Fibroblast of lung (primary cell): ENCODE data around the gene CHRM4. TPM values are rescaled to one million over a fixed set of nuclear protein-coding genes. Genes with fewer than 3 reads are reported as not detected.

Experiments
- DNase-seq, 2 donors: peaks; one replicate each; pipeline versions ENCODE4 v3.0.0 to v3.0.0-alpha.2; 2010; ENCODE audit warnings: low read depth in 2 of 2
- H2AFZ ChIP-seq: 2 replicates; pipeline ENCODE4 v1.5.1; 2012; ENCODE audit warnings: low read length, control low read depth, inconsistent platforms
- H3K27ac ChIP-seq: 2 replicates; pipeline ENCODE4 v1.5.1; 2011; ENCODE audit warnings: low read length, control low read depth; ENCODE audit not compliant: insufficient read depth
- H3K27me3 ChIP-seq: 2 replicates; pipeline ENCODE4 v1.5.1; 2011; ENCODE audit warnings: mild to moderate bottlenecking, low read length; ENCODE audit not compliant: control insufficient read depth, insufficient read depth
- H3K36me3 ChIP-seq: 2 replicates; pipeline ENCODE4 v1.5.1; 2011; ENCODE audit warnings: low read length; ENCODE audit not compliant: control insufficient read depth, insufficient read depth
- H3K4me1 ChIP-seq: 2 replicates; pipeline ENCODE4 v1.5.1; 2011; ENCODE audit warnings: low read length; ENCODE audit not compliant: control insufficient read depth, insufficient read depth; ENCODE audit errors: extremely low read depth
- H3K4me2 ChIP-seq: 2 replicates; pipeline ENCODE4 v1.5.1; 2011; ENCODE audit warnings: low read length, control low read depth; ENCODE audit not compliant: insufficient read depth; ENCODE audit errors: extremely low read depth
- H3K4me3 ChIP-seq, 4 experiments: fragments of 200-600 bp in 1 of 4; sonication (generic) in 1 of 4; replicated peaks in 1 of 4; 2 replicates each; pipeline ENCODE4 v1.5.1; 2011 to 2016; ENCODE audit warnings: low read length in 4 of 4, low read depth in 3 of 4, mild to moderate bottlenecking in 3 of 4, control low read depth in 2 of 4, inconsistent platforms in 1 of 4, mixed read lengths in 1 of 4; ENCODE audit not compliant: insufficient read depth in 1 of 4; ENCODE audit errors: control extremely low read depth in 1 of 4
- H3K79me2 ChIP-seq: 2 replicates; pipeline ENCODE4 v1.5.1; 2012; ENCODE audit warnings: mild to moderate bottlenecking, low read length, inconsistent platforms; ENCODE audit not compliant: control insufficient read depth, insufficient read depth
- H3K9ac ChIP-seq: 2 replicates; pipeline ENCODE4 v1.5.1; 2011; ENCODE audit warnings: mild to moderate bottlenecking, low read length, control low read depth; ENCODE audit not compliant: insufficient read depth
- H3K9me3 ChIP-seq: 2 replicates; pipeline ENCODE4 v1.5.1; 2012; ENCODE audit warnings: low read depth, low read length; ENCODE audit not compliant: control insufficient read depth, insufficient read depth
- H4K20me1 ChIP-seq: 2 replicates; pipeline ENCODE4 v1.5.1; 2011; ENCODE audit warnings: low read length; ENCODE audit not compliant: control insufficient read depth, insufficient read depth; ENCODE audit errors: extremely low read depth
- EZH2 ChIP-seq: IDR thresholded peaks from 2 replicates; pipeline ENCODE4 v1.5.1; 2012; ENCODE audit warnings: low read length, control low read depth, mild to moderate bottlenecking; ENCODE audit errors: missing control alignments
- polyA plus RNA-seq, 2 donors: library from polyadenylated mRNA; depleted of rRNA in 1 of 2; stranded (reverse) in 1 of 2; unstranded in 1 of 2; fragments of >200 nt; gene quantifications; 2 replicates each; pipeline ENCODE4 v1.2.1, GENCODE V29; 2011 to 2012; ENCODE audit warnings: missing spikeins in 1 of 2
- total RNA-seq: library from RNA; depleted of rRNA; stranded (reverse); fragments of >200 nt; gene quantifications from 2 replicates; pipeline ENCODE4 v1.2.1, GENCODE V29; 2014
- TF ChIP-seq, protein P1 (sequence below), 2 donors: IDR thresholded peaks in 1 of 2; conservative IDR thresholded peaks in 1 of 2; 1 replicate in 1 of 2; 2 replicates in 1 of 2; pipeline ENCODE4 v1.5.1; 2011 to 2012; ENCODE audit warnings: low read length in 2 of 2, control low read depth in 1 of 2, inconsistent platforms in 1 of 2, low read depth in 1 of 2, mild to moderate bottlenecking in 1 of 2

CHRM4 gene
- total and polyA plus RNA-seq, 2 donors (not counting 1 experiment from before 2014, with no cell fraction given) = 0.05 TPM; not detected in 1

GRCh38 chr11:46418751-46419150 lies 27.2 kb upstream of the CHRM4 start:
- H3K27me3 ChIP-seq = no peaks in the 10 kb centered on the region
- no peaks in the 10 kb centered on the region for H4K20me1 ChIP-seq
- H3K4me2 ChIP-seq = no peak overlapping the region
- H3K4me1 ChIP-seq = no peaks in the 10 kb centered on the region
- DNase-seq = no peak
- no peak overlapping the region for H3K27ac ChIP-seq
- no peak overlapping the region for H3K9ac ChIP-seq
- peaks cover 11% of the 10 kb centered on the region for H3K36me3 ChIP-seq
- no peaks in the 10 kb centered on the region for H3K9me3 ChIP-seq
- no peak overlapping the region for H2AFZ ChIP-seq
- H3K79me2 ChIP-seq = no peaks in the 10 kb centered on the region
- H3K4me3 ChIP-seq = no peak overlapping the region
- TF ChIP-seq EZH2 = no peak
- TF ChIP-seq, protein P1, sequence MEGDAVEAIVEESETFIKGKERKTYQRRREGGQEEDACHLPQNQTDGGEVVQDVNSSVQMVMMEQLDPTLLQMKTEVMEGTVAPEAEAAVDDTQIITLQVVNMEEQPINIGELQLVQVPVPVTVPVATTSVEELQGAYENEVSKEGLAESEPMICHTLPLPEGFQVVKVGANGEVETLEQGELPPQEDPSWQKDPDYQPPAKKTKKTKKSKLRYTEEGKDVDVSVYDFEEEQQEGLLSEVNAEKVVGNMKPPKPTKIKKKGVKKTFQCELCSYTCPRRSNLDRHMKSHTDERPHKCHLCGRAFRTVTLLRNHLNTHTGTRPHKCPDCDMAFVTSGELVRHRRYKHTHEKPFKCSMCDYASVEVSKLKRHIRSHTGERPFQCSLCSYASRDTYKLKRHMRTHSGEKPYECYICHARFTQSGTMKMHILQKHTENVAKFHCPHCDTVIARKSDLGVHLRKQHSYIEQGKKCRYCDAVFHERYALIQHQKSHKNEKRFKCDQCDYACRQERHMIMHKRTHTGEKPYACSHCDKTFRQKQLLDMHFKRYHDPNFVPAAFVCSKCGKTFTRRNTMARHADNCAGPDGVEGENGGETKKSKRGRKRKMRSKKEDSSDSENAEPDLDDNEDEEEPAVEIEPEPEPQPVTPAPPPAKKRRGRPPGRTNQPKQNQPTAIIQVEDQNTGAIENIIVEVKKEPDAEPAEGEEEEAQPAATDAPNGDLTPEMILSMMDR (conservative IDR thresholded peaks at IDR 0.05 in 1 of 2, IDR thresholded peaks at IDR 0.05 in 1 of 2; ENCODE audit: low read depth in 1 of 2, low read length in 2 of 2) = no peak

- Histone ChIP-seq H3K79me2 (no peaks in the 10 kb centered on the region), H3K9ac (no peak overlapping the region), H3K27me3 (no peaks in the 10 kb centered on the region), H3K4me3 (no peak overlapping the region), H3K36me3 (peaks cover 11% of the 10 kb centered on the region), H2AFZ (no peak overlapping the region), H3K4me1 (no peaks in the 10 kb centered on the region), H4K20me1 (no peaks in the 10 kb centered on the region), H3K4me2 (no peak overlapping the region), H3K27ac (no peak overlapping the region), H3K9me3 (no peaks in the 10 kb centered on the region)
- DNase-seq = no peak
- no peak for TF ChIP-seq EZH2
- TF ChIP-seq, protein P1 (conservative IDR thresholded peaks at IDR 0.05 in 1 of 2, IDR thresholded peaks at IDR 0.05 in 1 of 2; ENCODE audit: low read depth in 1 of 2, low read length in 2 of 2) = no peak
These were observed 26.1 kb upstream of the CHRM4 start for GRCh38 chr11:46417711-46418110.

- Histone ChIP-seq H3K4me2 (no peak overlapping the region), H3K9ac (no peak overlapping the region), H3K4me1 (no peaks in the 10 kb centered on the region), H2AFZ (no peak overlapping the region), H4K20me1 (no peaks in the 10 kb centered on the region), H3K36me3 (peaks cover 8% of the 10 kb centered on the region), H3K9me3 (no peaks in the 10 kb centered on the region), H3K79me2 (no peaks in the 10 kb centered on the region), H3K27me3 (no peaks in the 10 kb centered on the region), H3K4me3 (no peak overlapping the region), H3K27ac (no peak overlapping the region)
- DNase-seq = no peak
- TF ChIP-seq EZH2 = no peak
- TF ChIP-seq, protein P1 (conservative IDR thresholded peaks at IDR 0.05 in 1 of 2, IDR thresholded peaks at IDR 0.05 in 1 of 2; ENCODE audit: low read depth in 1 of 2, low read length in 2 of 2) = no peak
These were observed 23.3 kb upstream of the CHRM4 start for GRCh38 chr11:46414879-46415278.
